ENCODE results near the gene CFAP74. TPM values are rescaled to one million over a fixed set of nuclear protein-coding genes. Genes with fewer than 3 reads are reported as not detected.

Gene CFAP74
- total RNA-seq, 1 donor from 2014 or later, result 0.42 TPM

- no peak for TF ChIP-seq CTCF (IDR thresholded peaks at IDR 0.05; ENCODE audit: unreplicated experiment)
- Mint-ChIP-seq H3K36me3 (no peaks in the 10 kb centered on the region), H3K27me3 (ENCODE audit: low read depth) (peaks cover 13% of the 10 kb centered on the region), H3K27ac (no peak overlapping the region), H3K9me3 (no peaks in the 10 kb centered on the region), H3K4me3 (no peak overlapping the region), H3K4me1 (no peaks in the 10 kb centered on the region)
- no peak for DNase-seq (ENCODE audit: low spot score in 2 of 2, unreplicated experiment in 2 of 2)
Measured at GRCh38 chr1:2033165-2033564, 29.6 kb upstream of the CFAP74 start.

GRCh38 chr1:2032737-2033136 is 29.2 kb upstream of the CFAP74 start:
- Mint-ChIP-seq H3K27ac (no peak overlapping the region), H3K4me1 (no peaks in the 10 kb centered on the region), H3K36me3 (no peaks in the 10 kb centered on the region), H3K4me3 (no peak overlapping the region), H3K9me3 (no peaks in the 10 kb centered on the region), H3K27me3 (ENCODE audit: low read depth) (peaks cover 13% of the 10 kb centered on the region)
- no peak for TF ChIP-seq CTCF (IDR thresholded peaks at IDR 0.05; ENCODE audit: unreplicated experiment)
- no peak for DNase-seq (ENCODE audit: low spot score in 2 of 2, unreplicated experiment in 2 of 2)

GRCh38 chr1:2031546-2032540 is 28.3 kb upstream of the CFAP74 start:
- Mint-ChIP-seq H3K4me3 (no peak overlapping the region), H3K4me1 (no peaks in the 10 kb centered on the region), H3K27ac (no peak overlapping the region), H3K36me3 (no peaks in the 10 kb centered on the region), H3K9me3 (no peaks in the 10 kb centered on the region), H3K27me3 (ENCODE audit: low read depth) (peaks cover 20% of the 10 kb centered on the region)
- no peak for TF ChIP-seq CTCF (IDR thresholded peaks at IDR 0.05; ENCODE audit: unreplicated experiment)
- no peak for DNase-seq (ENCODE audit: low spot score in 2 of 2, unreplicated experiment in 2 of 2)

GRCh38 chr1:2030076-2030871 is 26.7 kb upstream of the CFAP74 start:
- peaks cover 26% of the 10 kb centered on the region for H3K27me3 Mint-ChIP-seq (ENCODE audit: low read depth)
- no peaks in the 10 kb centered on the region for H3K9me3 Mint-ChIP-seq
- no peak for TF ChIP-seq CTCF (IDR thresholded peaks at IDR 0.05; ENCODE audit: unreplicated experiment)
- no peak overlapping the region for H3K27ac Mint-ChIP-seq
- no peak for DNase-seq (ENCODE audit: low spot score in 2 of 2, unreplicated experiment in 2 of 2)
- H3K4me1 Mint-ChIP-seq, result no peaks in the 10 kb centered on the region
- no peak overlapping the region for H3K4me3 Mint-ChIP-seq
- H3K36me3 Mint-ChIP-seq, result no peaks in the 10 kb centered on the region

- Mint-ChIP-seq H3K9me3 (no peaks in the 10 kb centered on the region), H3K27me3 (ENCODE audit: low read depth) (peaks cover 26% of the 10 kb centered on the region), H3K4me3 (no peak overlapping the region), H3K36me3 (no peaks in the 10 kb centered on the region), H3K27ac (no peak overlapping the region), H3K4me1 (no peaks in the 10 kb centered on the region)
- DNase-seq (ENCODE audit: low spot score in 2 of 2, unreplicated experiment in 2 of 2), result no peak
- TF ChIP-seq CTCF (IDR thresholded peaks at IDR 0.05; ENCODE audit: unreplicated experiment), result no peak
Measured at GRCh38 chr1:2029561-2029960, 26.0 kb upstream of the CFAP74 start.
